SK-N-SH treated with all-trans-retinoic acid at 6 μM for 48 hours (cell line): ENCODE data around the gene ADGRV1.

Experiments used
- ATAC-seq: fragments of 200-7000 bp; cut with Tn5 transposase; 3 replicates; pipeline ENCODE4 v1.9.1; 2020; ENCODE audit warnings: mild to moderate bottlenecking, moderate library complexity
- ARNTL ChIP-seq: fragments of 450-650 bp; formaldehyde crosslinking; IDR thresholded peaks from 2 replicates; pipeline ENCODE4 v1.5.0; 2020; ENCODE audit warnings: low read depth, mild to moderate bottlenecking, moderate library complexity, borderline replicate concordance
- BACH2 ChIP-seq: fragments of 250-450 bp; sonication (Bioruptor Pico); IDR thresholded peaks from 2 replicates; pipeline ENCODE4 v1.9.0; 2021; ENCODE audit warnings: mild to moderate bottlenecking, borderline replicate concordance
- CSDC2 ChIP-seq: fragments of 250-450 bp; sonication (Bioruptor Pico); IDR thresholded peaks from 2 replicates; pipeline ENCODE4 v1.5.0; 2020; ENCODE audit warnings: mild to moderate bottlenecking, moderate library complexity
- ESRRG ChIP-seq: fragments of 250-450 bp; sonication (Bioruptor Pico); IDR thresholded peaks from 2 replicates; pipeline ENCODE4 v1.6.1; 2021; ENCODE audit warnings: mild to moderate bottlenecking
- GLIS3 ChIP-seq: fragments of 250-450 bp; sonication (Bioruptor Pico); IDR thresholded peaks from 2 replicates; pipeline ENCODE4 v1.5.0; 2020; ENCODE audit warnings: mild to moderate bottlenecking, moderate library complexity
- ISL1 ChIP-seq: fragments of 250-450 bp; sonication (Bioruptor Pico); IDR thresholded peaks from 2 replicates; pipeline ENCODE4 v2.1.2; 2022; ENCODE audit warnings: mild to moderate bottlenecking, moderate library complexity
- OSR1 ChIP-seq: fragments of 250-450 bp; sonication (Bioruptor Pico); IDR thresholded peaks from 2 replicates; pipeline ENCODE4 v1.8.0; 2022; ENCODE audit warnings: moderate library complexity, mild to moderate bottlenecking, inconsistent platforms
- PPARA ChIP-seq: fragments of 250-450 bp; sonication (Bioruptor Pico); IDR thresholded peaks from 2 replicates; pipeline ENCODE4 v1.5.0; 2020; ENCODE audit warnings: mild to moderate bottlenecking, borderline replicate concordance
- RARB ChIP-seq: fragments of 250-450 bp; sonication (Bioruptor Pico); IDR thresholded peaks from 2 replicates; pipeline ENCODE4 v1.8.0; 2021; ENCODE audit warnings: mild to moderate bottlenecking, moderate library complexity
- SNAI2 ChIP-seq: fragments of 250-450 bp; sonication (Bioruptor Pico); IDR thresholded peaks from 2 replicates; pipeline ENCODE4 v1.5.0; 2020; ENCODE audit warnings: mild to moderate bottlenecking, moderate library complexity
- TCF4 ChIP-seq: fragments of 250-450 bp; sonication (Bioruptor Pico); IDR thresholded peaks from 2 replicates; pipeline ENCODE4 v1.8.0; 2021; ENCODE audit warnings: mild to moderate bottlenecking, moderate library complexity, borderline replicate concordance
- TOX ChIP-seq: fragments of 250-450 bp; sonication (Bioruptor Pico); IDR thresholded peaks from 2 replicates; pipeline ENCODE4 v1.8.0; 2021; ENCODE audit warnings: mild to moderate bottlenecking, moderate library complexity, borderline replicate concordance
- ZC3H10 ChIP-seq: fragments of 250-450 bp; sonication (Bioruptor Pico); IDR thresholded peaks from 2 replicates; pipeline ENCODE4 v1.5.1; 2021; ENCODE audit warnings: mild to moderate bottlenecking, moderate library complexity
- ZFP3 ChIP-seq: fragments of 250-450 bp; sonication (Bioruptor Pico); IDR thresholded peaks from 2 replicates; pipeline ENCODE4 v1.5.0; 2020; ENCODE audit warnings: mild to moderate bottlenecking, moderate library complexity
- ZFP30 ChIP-seq: fragments of 450-650 bp; formaldehyde crosslinking; IDR thresholded peaks from 2 replicates; pipeline ENCODE4 v1.5.0; 2022; ENCODE audit warnings: mild to moderate bottlenecking, moderate library complexity
- ZNF565 ChIP-seq: fragments of 450-650 bp; formaldehyde crosslinking; conservative IDR thresholded peaks from 2 replicates; pipeline ENCODE4 v1.5.0; 2020; ENCODE audit warnings: low read depth, mild to moderate bottlenecking, moderate library complexity
- ZNF8 ChIP-seq: fragments of 450-650 bp; formaldehyde crosslinking; IDR thresholded peaks from 2 replicates; pipeline ENCODE4 v1.5.0; 2020; ENCODE audit warnings: mild to moderate bottlenecking, moderate library complexity
- TF ChIP-seq, protein P1 (sequence below): fragments of 250-450 bp; sonication (Bioruptor Pico); IDR thresholded peaks from 2 replicates; pipeline ENCODE4 v1.8.0; 2020; ENCODE audit warnings: mild to moderate bottlenecking, moderate library complexity, borderline replicate concordance
- TF ChIP-seq, protein P2 (sequence below): fragments of 250-450 bp; sonication (Bioruptor Pico); IDR thresholded peaks from 2 replicates; pipeline ENCODE4 v1.5.0; 2020; ENCODE audit warnings: mild to moderate bottlenecking, moderate library complexity
- TF ChIP-seq, protein P3 (sequence below): fragments of 250-450 bp; sonication (Bioruptor Pico); IDR thresholded peaks from 2 replicates; pipeline ENCODE4 v1.5.1; 2021; ENCODE audit warnings: mild to moderate bottlenecking, moderate library complexity
- TF ChIP-seq, protein P4 (sequence below): fragments of 250-450 bp; sonication (Bioruptor Pico); IDR thresholded peaks from 2 replicates; pipeline ENCODE4 v1.8.0; 2021; ENCODE audit warnings: low read depth, mild to moderate bottlenecking, moderate library complexity, borderline replicate concordance

The ADGRV1 gene

DNA sequence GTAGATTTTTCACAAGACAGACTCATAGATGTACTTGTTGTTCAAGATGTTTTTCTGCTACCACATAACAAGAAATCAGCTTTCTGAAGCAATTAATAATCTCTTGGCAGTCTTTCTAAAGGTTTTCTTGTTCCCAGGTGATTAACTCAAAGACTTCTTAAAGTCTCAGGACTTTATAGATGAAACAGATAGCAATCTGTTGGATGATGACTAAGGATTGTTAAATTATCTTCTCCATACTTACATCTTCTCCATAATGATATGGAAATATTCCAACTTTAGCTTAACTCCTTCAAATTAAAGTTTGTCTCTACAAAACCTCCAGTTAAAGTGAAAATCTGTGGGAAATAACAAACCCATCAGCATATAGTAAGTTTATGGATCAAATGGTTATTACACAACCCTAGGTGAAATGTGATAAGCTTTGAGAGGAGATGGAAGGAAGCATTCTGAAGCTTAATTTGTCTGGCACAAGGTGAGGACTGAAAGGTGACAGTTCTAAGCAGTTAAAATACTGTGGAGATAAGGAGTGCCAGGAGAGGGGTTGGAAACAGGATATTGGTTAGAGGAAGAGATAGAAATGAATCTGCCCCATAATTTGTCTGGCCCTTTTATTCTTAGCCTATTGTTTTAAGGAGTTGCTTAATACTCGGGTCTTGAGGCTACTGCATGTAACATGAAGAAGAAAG, 326.7 kb downstream of the ADGRV1 start:
- ATAC-seq = no peak
- TF ChIP-seq BACH2 (CRISPR knock-in tag) = no peak
- TF ChIP-seq TCF4 (CRISPR knock-in tag) = no peak
- no peak for TF ChIP-seq ZC3H10
- TF ChIP-seq, all 23 proteins: peak for 0

DNA sequence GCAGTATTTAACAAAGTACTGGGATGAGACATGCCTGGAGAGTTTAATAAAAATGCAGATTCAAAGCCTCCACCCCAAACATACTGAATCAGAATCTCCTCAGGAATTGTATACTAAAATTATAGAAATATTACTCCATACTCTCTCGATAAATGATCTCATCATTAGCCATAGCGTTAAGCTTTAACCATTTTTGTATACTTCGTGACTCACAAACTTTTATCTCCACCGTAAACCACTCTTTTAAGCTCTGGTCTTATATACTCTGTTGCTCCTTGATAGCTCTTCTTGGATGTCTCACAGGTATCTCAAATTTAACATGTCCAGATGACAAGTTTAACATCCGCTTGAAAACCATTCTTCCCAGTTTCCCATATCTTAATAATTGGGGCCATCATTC, 327.8 kb downstream of the ADGRV1 start:
- TF ChIP-seq ARNTL (CRISPR knock-in tag) (no peak), ZNF8 (no peak), ESRRG (CRISPR knock-in tag) (no peak)
- no peak for ATAC-seq

DNA sequence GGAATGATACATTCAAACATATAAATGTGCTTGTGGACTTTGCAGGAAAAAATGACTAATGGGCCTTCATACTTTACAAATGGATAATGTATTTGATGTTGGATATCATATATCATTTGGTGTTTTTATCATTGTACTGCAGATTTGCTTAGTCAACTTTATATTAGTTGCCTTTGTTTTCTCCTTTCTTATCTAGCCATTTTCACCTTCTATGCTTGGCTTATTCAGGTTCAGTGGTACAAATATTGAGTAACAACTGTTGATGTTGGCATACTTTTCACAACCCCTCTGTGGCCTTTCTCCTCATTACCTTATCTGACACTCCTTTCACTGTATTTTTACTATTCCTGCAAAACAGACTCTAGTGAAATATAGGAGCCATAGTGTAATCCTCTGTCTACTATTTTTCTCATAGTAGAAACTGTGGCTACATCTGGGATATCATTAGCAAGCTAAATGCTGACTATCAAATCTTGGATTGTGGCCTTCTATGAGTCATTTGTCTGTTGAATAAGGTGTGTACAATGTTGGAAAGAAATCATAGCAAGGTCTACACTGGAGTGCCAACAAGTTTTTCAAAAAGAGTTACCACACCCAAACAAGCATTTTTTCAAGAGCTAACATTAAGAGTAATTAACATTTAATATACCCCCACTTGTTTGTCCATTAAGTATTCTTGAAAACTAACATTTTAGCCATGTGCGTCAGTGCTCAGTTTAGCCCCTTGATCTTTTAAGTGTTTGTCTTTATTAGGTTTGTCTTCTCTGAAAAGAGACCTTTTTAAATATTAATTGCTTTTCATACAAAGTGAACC, 330.1 kb downstream of the ADGRV1 start:
- ATAC-seq = peak; percentile 37; the same call in 2 of the 3 replicates

DNA sequence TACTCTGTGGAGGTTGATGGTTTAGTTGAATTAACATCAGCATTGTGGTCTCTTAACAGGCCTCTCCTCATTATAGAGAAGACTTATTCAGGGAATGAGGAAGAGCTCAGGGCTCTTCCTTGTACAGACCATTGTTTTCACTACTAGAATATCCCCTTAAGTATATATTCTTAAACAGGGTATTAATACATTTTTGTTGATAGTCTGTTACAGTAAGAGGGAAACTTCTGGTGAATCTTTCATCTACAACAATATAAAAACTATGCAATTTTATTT, 330.7 kb downstream of the ADGRV1 start:
- TF ChIP-seq RARB = no peak
- no peak for TF ChIP-seq CSDC2 (CRISPR knock-in tag)
- no peak for TF ChIP-seq ESRRG (CRISPR knock-in tag)
- TF ChIP-seq, protein P1, sequence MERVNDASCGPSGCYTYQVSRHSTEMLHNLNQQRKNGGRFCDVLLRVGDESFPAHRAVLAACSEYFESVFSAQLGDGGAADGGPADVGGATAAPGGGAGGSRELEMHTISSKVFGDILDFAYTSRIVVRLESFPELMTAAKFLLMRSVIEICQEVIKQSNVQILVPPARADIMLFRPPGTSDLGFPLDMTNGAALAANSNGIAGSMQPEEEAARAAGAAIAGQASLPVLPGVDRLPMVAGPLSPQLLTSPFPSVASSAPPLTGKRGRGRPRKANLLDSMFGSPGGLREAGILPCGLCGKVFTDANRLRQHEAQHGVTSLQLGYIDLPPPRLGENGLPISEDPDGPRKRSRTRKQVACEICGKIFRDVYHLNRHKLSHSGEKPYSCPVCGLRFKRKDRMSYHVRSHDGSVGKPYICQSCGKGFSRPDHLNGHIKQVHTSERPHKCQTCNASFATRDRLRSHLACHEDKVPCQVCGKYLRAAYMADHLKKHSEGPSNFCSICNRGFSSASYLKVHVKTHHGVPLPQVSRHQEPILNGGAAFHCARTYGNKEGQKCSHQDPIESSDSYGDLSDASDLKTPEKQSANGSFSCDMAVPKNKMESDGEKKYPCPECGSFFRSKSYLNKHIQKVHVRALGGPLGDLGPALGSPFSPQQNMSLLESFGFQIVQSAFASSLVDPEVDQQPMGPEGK (CRISPR knock-in tag) = no peak
- TF ChIP-seq ZFP3 (CRISPR knock-in tag) = no peak
- TF ChIP-seq ISL1 (CRISPR knock-in tag) = no peak
- no peak for TF ChIP-seq GLIS3
- TF ChIP-seq, protein P2, sequence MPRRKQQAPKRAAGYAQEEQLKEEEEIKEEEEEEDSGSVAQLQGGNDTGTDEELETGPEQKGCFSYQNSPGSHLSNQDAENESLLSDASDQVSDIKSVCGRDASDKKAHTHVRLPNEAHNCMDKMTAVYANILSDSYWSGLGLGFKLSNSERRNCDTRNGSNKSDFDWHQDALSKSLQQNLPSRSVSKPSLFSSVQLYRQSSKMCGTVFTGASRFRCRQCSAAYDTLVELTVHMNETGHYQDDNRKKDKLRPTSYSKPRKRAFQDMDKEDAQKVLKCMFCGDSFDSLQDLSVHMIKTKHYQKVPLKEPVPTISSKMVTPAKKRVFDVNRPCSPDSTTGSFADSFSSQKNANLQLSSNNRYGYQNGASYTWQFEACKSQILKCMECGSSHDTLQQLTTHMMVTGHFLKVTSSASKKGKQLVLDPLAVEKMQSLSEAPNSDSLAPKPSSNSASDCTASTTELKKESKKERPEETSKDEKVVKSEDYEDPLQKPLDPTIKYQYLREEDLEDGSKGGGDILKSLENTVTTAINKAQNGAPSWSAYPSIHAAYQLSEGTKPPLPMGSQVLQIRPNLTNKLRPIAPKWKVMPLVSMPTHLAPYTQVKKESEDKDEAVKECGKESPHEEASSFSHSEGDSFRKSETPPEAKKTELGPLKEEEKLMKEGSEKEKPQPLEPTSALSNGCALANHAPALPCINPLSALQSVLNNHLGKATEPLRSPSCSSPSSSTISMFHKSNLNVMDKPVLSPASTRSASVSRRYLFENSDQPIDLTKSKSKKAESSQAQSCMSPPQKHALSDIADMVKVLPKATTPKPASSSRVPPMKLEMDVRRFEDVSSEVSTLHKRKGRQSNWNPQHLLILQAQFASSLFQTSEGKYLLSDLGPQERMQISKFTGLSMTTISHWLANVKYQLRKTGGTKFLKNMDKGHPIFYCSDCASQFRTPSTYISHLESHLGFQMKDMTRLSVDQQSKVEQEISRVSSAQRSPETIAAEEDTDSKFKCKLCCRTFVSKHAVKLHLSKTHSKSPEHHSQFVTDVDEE (CRISPR knock-in tag) = no peak
- no peak for TF ChIP-seq SNAI2 (CRISPR knock-in tag)
- no peak for TF ChIP-seq ARNTL (CRISPR knock-in tag)
- TF ChIP-seq TOX (CRISPR knock-in tag) = no peak
- TF ChIP-seq ZFP30 = no peak
- no peak for TF ChIP-seq ZNF8
- no peak for TF ChIP-seq TCF4 (CRISPR knock-in tag)
- TF ChIP-seq, protein P3, sequence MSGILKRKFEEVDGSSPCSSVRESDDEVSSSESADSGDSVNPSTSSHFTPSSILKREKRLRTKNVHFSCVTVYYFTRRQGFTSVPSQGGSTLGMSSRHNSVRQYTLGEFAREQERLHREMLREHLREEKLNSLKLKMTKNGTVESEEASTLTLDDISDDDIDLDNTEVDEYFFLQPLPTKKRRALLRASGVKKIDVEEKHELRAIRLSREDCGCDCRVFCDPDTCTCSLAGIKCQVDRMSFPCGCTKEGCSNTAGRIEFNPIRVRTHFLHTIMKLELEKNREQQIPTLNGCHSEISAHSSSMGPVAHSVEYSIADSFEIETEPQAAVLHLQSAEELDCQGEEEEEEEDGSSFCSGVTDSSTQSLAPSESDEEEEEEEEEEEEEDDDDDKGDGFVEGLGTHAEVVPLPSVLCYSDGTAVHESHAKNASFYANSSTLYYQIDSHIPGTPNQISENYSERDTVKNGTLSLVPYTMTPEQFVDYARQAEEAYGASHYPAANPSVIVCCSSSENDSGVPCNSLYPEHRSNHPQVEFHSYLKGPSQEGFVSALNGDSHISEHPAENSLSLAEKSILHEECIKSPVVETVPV (CRISPR knock-in tag) = no peak
- TF ChIP-seq, protein P4, sequence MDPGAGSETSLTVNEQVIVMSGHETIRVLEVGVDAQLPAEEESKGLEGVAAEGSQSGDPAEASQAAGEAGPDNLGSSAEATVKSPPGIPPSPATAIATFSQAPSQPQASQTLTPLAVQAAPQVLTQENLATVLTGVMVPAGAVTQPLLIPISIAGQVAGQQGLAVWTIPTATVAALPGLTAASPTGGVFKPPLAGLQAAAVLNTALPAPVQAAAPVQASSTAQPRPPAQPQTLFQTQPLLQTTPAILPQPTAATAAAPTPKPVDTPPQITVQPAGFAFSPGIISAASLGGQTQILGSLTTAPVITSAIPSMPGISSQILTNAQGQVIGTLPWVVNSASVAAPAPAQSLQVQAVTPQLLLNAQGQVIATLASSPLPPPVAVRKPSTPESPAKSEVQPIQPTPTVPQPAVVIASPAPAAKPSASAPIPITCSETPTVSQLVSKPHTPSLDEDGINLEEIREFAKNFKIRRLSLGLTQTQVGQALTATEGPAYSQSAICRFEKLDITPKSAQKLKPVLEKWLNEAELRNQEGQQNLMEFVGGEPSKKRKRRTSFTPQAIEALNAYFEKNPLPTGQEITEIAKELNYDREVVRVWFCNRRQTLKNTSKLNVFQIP (CRISPR knock-in tag) = no peak
- TF ChIP-seq ZNF565 (CRISPR knock-in tag) = no peak
- no peak for TF ChIP-seq OSR1 (CRISPR knock-in tag)
- no peak for ATAC-seq

More for the DNA sequence above, 330.1 kb downstream of the ADGRV1 start:
- TF ChIP-seq ZFP30 (no peak), ISL1 (CRISPR knock-in tag) (no peak), PPARA (CRISPR knock-in tag) (no peak)
